Mesendoderm (in vitro differentiated cells): ENCODE data around the gene HNRNPUL1.
"Not testable (repeated sequence)": the region's sequence is repeated elsewhere in the genome, so short reads cannot be mapped to it uniquely, and the experiment has no call there.

Source experiments
- DNase-seq: peaks from one replicate; pipeline ENCODE4 v3.0.0; 2013
- H2AK5ac ChIP-seq: 2 replicates; pipeline ENCODE4 v1.6.1; 2013; ENCODE audit warnings: low read length, inconsistent platforms
- H2BK120ac ChIP-seq: 2 replicates; pipeline ENCODE4 v1.6.1; 2013; ENCODE audit warnings: low read depth, mild to moderate bottlenecking, low read length, moderate library complexity, mixed read lengths
- H2BK15ac ChIP-seq: replicated peaks from 2 replicates; pipeline ENCODE4 v1.6.1; 2013; ENCODE audit warnings: low read depth, mild to moderate bottlenecking, moderate library complexity
- H2BK5ac ChIP-seq: 2 replicates; pipeline ENCODE4 v1.6.1; 2013; ENCODE audit warnings: low read length, inconsistent platforms
- H3K18ac ChIP-seq: 2 replicates; pipeline ENCODE4 v1.6.1; 2013; ENCODE audit warnings: mild to moderate bottlenecking, low read length, mixed read lengths
- H3K23ac ChIP-seq: one replicate; pipeline ENCODE4 v1.6.1; 2013; ENCODE audit warnings: low read length
- H3K27ac ChIP-seq: 2 replicates; pipeline ENCODE4 v1.5.1; 2013; ENCODE audit warnings: low read depth, mild to moderate bottlenecking, inconsistent platforms, low read length, moderate library complexity
- H3K27me3 ChIP-seq: 2 replicates; pipeline ENCODE4 v1.6.1; 2013; ENCODE audit warnings: low read length, control low read depth, mild to moderate bottlenecking, inconsistent platforms; ENCODE audit not compliant: insufficient read depth, poor library complexity
- H3K36me3 ChIP-seq: 2 replicates; pipeline ENCODE4 v1.6.1; 2013; ENCODE audit warnings: low read length, inconsistent platforms; ENCODE audit not compliant: control insufficient read depth, insufficient read depth
- H3K4ac ChIP-seq: one replicate; pipeline ENCODE4 v1.6.1; 2013; ENCODE audit warnings: low read depth, mild to moderate bottlenecking, low read length, moderate library complexity
- H3K4me1 ChIP-seq: 2 replicates; pipeline ENCODE4 v1.6.1; 2013; ENCODE audit warnings: low read depth, low read length, inconsistent platforms; ENCODE audit not compliant: control insufficient read depth
- H3K4me2 ChIP-seq: 2 replicates; pipeline ENCODE4 v1.6.1; 2013; ENCODE audit warnings: low read length
- H3K4me3 ChIP-seq: 2 replicates; pipeline ENCODE4 v1.5.1; 2013; ENCODE audit warnings: mild to moderate bottlenecking, low read length
- H3K56ac ChIP-seq: one replicate; pipeline ENCODE4 v1.6.1; 2013; ENCODE audit warnings: low read length
- H3K79me1 ChIP-seq: 2 replicates; pipeline ENCODE4 v1.6.1; 2013; ENCODE audit warnings: low read length, inconsistent platforms
- H3K79me2 ChIP-seq: 2 replicates; pipeline ENCODE4 v1.6.1; 2013; ENCODE audit warnings: mild to moderate bottlenecking, low read length; ENCODE audit not compliant: control insufficient read depth, insufficient read depth
- H3K9ac ChIP-seq: 2 replicates; pipeline ENCODE4 v1.6.1; 2013; ENCODE audit warnings: low read length, inconsistent platforms
- H4K5ac ChIP-seq: one replicate; pipeline ENCODE4 v1.6.1; 2013; ENCODE audit warnings: low read length
- H4K8ac ChIP-seq: one replicate; pipeline ENCODE4 v1.6.1; 2013; ENCODE audit warnings: low read depth, mild to moderate bottlenecking, control low read depth, low read length, moderate library complexity
- WGBS: extraction: QIAGEN DNeasy Blood & Tissue Kit; methylation state at CpG from one replicate; pipeline ENCODE4 v1.1.7; 2013; ENCODE audit warnings: low lambda C conversion rate, missing lambda C conversion rate; ENCODE audit not compliant: insufficient coverage; ENCODE audit errors: extremely low coverage; 5-methylcytosine and 5-hydroxymethylcytosine counted together

The HNRNPUL1 gene

GRCh38 chr19:41346916-41347315 lies 82.7 kb downstream of the HNRNPUL1 start:
- H3K56ac ChIP-seq, H3K27me3 ChIP-seq, H3K36me3 ChIP-seq, H2BK15ac ChIP-seq, H3K4ac ChIP-seq, DNase-seq, H3K79me1 ChIP-seq, H3K4me3 ChIP-seq, H3K9ac ChIP-seq, H2BK5ac ChIP-seq, H3K4me2 ChIP-seq, H3K18ac ChIP-seq, H4K8ac ChIP-seq, H3K23ac ChIP-seq, H4K5ac ChIP-seq, H2BK120ac ChIP-seq, H2AK5ac ChIP-seq, H3K27ac ChIP-seq, H3K4me1 ChIP-seq: not testable (repeated sequence)
- H3K79me2 ChIP-seq, result peaks cover 12% of the 10 kb centered on the region
- no CpG with 5 or more reads among the region's 9 CpGs for WGBS

GRCh38 chr19:41350735-41351338 lies 86.7 kb downstream of the HNRNPUL1 start:
- Histone ChIP-seq H3K79me1 (peaks cover 14% of the 10 kb centered on the region), H3K56ac (peak overlapping the region; percentile 97), H3K23ac (no peak overlapping the region), H2BK15ac (no peak overlapping the region), H3K4me2 (peak overlapping the region; percentile 54), H2BK5ac (peak overlapping the region; percentile 43), H3K27ac (no peak overlapping the region), H3K27me3 (no peaks in the 10 kb centered on the region), H3K4me1 (no peaks in the 10 kb centered on the region), H3K4ac (peak overlapping the region; percentile 38), H4K8ac (no peak overlapping the region), H3K9ac (peak overlapping the region; percentile 95), H2AK5ac (no peak overlapping the region), H3K18ac (peak overlapping the region; percentile 57), H3K36me3 (peaks cover 3% of the 10 kb centered on the region), H2BK120ac (no peak overlapping the region), H3K79me2 (peaks cover 26% of the 10 kb centered on the region), H3K4me3 (peak overlapping the region; percentile 96), H4K5ac (no peak overlapping the region)
- no peak for DNase-seq
- no CpG with 5 or more reads among the region's 22 CpGs for WGBS

GRCh38 chr19:41351339-41352245 lies 87.4 kb downstream of the HNRNPUL1 start:
- Histone ChIP-seq H3K27ac (peak overlapping the region; percentile 4), H3K4me1 (no peaks in the 10 kb centered on the region)

GRCh38 chr19:41352279-41352608 lies 88.1 kb downstream of the HNRNPUL1 start:
- peaks cover 14% of the 10 kb centered on the region for H3K79me1 ChIP-seq
- H3K23ac ChIP-seq, result no peak overlapping the region
- no peak for DNase-seq
- no CpG with 5 or more reads among the region's 12 CpGs for WGBS
- H3K4me3 ChIP-seq, result peak overlapping the region; percentile 96
- peak overlapping the region; percentile 93 for H3K4ac ChIP-seq
- no peak overlapping the region for H2AK5ac ChIP-seq
- H3K79me2 ChIP-seq, result peaks cover 26% of the 10 kb centered on the region
- H3K36me3 ChIP-seq, result peaks cover 3% of the 10 kb centered on the region
- no peak overlapping the region for H2BK15ac ChIP-seq
- H4K5ac ChIP-seq, result no peak overlapping the region
- peak overlapping the region; percentile 91 for H3K18ac ChIP-seq
- H4K8ac ChIP-seq, result no peak overlapping the region
- peak overlapping the region; percentile 95 for H3K9ac ChIP-seq
- H3K27ac ChIP-seq, result peak overlapping the region; percentile 4
- no peaks in the 10 kb centered on the region for H3K27me3 ChIP-seq
- peak overlapping the region; percentile 69 for H3K4me2 ChIP-seq
- H3K56ac ChIP-seq, result peak overlapping the region; percentile 97
- H3K4me1 ChIP-seq, result no peaks in the 10 kb centered on the region
- no peak overlapping the region for H2BK5ac ChIP-seq
- H2BK120ac ChIP-seq, result no peak overlapping the region

More at GRCh38 chr19:41351339-41352245, 87.4 kb downstream of the HNRNPUL1 start:
- H3K36me3 ChIP-seq, result peaks cover 3% of the 10 kb centered on the region
- peak overlapping the region; percentile 37 for H3K4ac ChIP-seq
- H3K79me2 ChIP-seq, result peaks cover 26% of the 10 kb centered on the region
- peak overlapping the region; percentile 96 for H3K4me3 ChIP-seq
- peak overlapping the region; percentile 91 for H3K18ac ChIP-seq
- H2AK5ac ChIP-seq, result no peak overlapping the region
- peaks cover 14% of the 10 kb centered on the region for H3K79me1 ChIP-seq
- peak overlapping the region; percentile 95 for H3K9ac ChIP-seq
- no peak overlapping the region for H2BK15ac ChIP-seq
- DNase-seq, result peak; percentile 63
- no peak overlapping the region for H4K5ac ChIP-seq
- no CpG with 5 or more reads among the region's 58 CpGs for WGBS
- peak overlapping the region; percentile 42 for H2BK5ac ChIP-seq
- peak overlapping the region; percentile 97 for H3K56ac ChIP-seq
- no peaks in the 10 kb centered on the region for H3K27me3 ChIP-seq
- H3K23ac ChIP-seq, result no peak overlapping the region
- no peak overlapping the region for H4K8ac ChIP-seq
- H3K4me2 ChIP-seq, result peak overlapping the region; percentile 69
- H2BK120ac ChIP-seq, result no peak overlapping the region

GRCh38 chr19:41352609-41353465 lies 88.7 kb downstream of the HNRNPUL1 start:
- Histone ChIP-seq H3K79me1 (peaks cover 14% of the 10 kb centered on the region), H3K18ac (peak overlapping the region; percentile 91), H3K27ac (peak overlapping the region; percentile 82), H3K56ac (peak overlapping the region; percentile 97), H4K5ac (no peak overlapping the region), H3K27me3 (no peaks in the 10 kb centered on the region), H3K4me3 (peak overlapping the region; percentile 96), H3K9ac (peak overlapping the region; percentile 95), H3K36me3 (peaks cover 3% of the 10 kb centered on the region), H2BK15ac (no peak overlapping the region), H3K4me2 (peak overlapping the region; percentile 84), H3K79me2 (peaks cover 26% of the 10 kb centered on the region), H3K4me1 (no peaks in the 10 kb centered on the region), H3K23ac (peak overlapping the region; percentile 99), H2AK5ac (peak overlapping the region; percentile 73), H3K4ac (peak overlapping the region; percentile 93), H2BK5ac (peak overlapping the region; percentile 53), H2BK120ac (peak overlapping the region; percentile 17), H4K8ac (no peak overlapping the region)
- peak; percentile 70 for DNase-seq
- WGBS, result no CpG with 5 or more reads among the region's 71 CpGs
